Thymus (tissue), 14 donors: Measurements from ENCODE around the gene CTNND1. TPM values are rescaled to one million over a fixed set of nuclear protein-coding genes. Genes with fewer than 3 reads are reported as not detected.
"Not testable (repeated sequence)": the region's sequence is repeated elsewhere in the genome, so short reads cannot be mapped to it uniquely, and the experiment has no call there.

ENCODE experiments used
- DNase-seq, 9 donors: peaks; one replicate each; pipeline ENCODE4 v3.0.0-alpha.2; 2013; ENCODE audit warnings: low spot score in 9 of 9, low read depth in 6 of 9, missing footprints in 1 of 9
- H3K27ac ChIP-seq, 2 donors: one replicate each; pipeline ENCODE4 v1.5.1; 2013; ENCODE audit warnings: control low read depth in 1 of 2, low read depth in 1 of 2, low read length in 1 of 2, mild to moderate bottlenecking in 1 of 2, moderate library complexity in 1 of 2
- H3K27me3 ChIP-seq, 2 donors: one replicate each; pipeline ENCODE4 v1.5.1; 2013; ENCODE audit warnings: low read length in 1 of 2; ENCODE audit not compliant: control insufficient read depth in 2 of 2, insufficient read depth in 1 of 2
- H3K36me3 ChIP-seq, 2 donors: one replicate each; pipeline ENCODE4 v1.5.1; 2013; ENCODE audit warnings: low read length in 1 of 2, mild to moderate bottlenecking in 1 of 2, moderate library complexity in 1 of 2; ENCODE audit not compliant: control insufficient read depth in 2 of 2, insufficient read depth in 2 of 2
- H3K4me1 ChIP-seq, 2 donors: one replicate each; pipeline ENCODE4 v1.5.1; 2013; ENCODE audit warnings: low read length in 2 of 2; ENCODE audit not compliant: control insufficient read depth in 2 of 2, insufficient read depth in 2 of 2
- H3K4me3 ChIP-seq, 2 donors: one replicate each; pipeline ENCODE4 v1.5.1; 2013; ENCODE audit warnings: low read length in 2 of 2, control low read depth in 1 of 2, mild to moderate bottlenecking in 1 of 2
- H3K9me3 ChIP-seq, 2 donors: one replicate each; pipeline ENCODE4 v1.5.1; 2013; ENCODE audit warnings: low read length in 1 of 2, mild to moderate bottlenecking in 1 of 2; ENCODE audit not compliant: control insufficient read depth in 2 of 2, insufficient read depth in 1 of 2
- WGBS: extraction: QIAGEN DNeasy Blood & Tissue Kit; methylation state at CpG from one replicate; pipeline ENCODE4 v1.1.7; 2013; 5-methylcytosine and 5-hydroxymethylcytosine counted together
- long read RNA-seq, 10 donors: transcript quantifications; one replicate each; lab custom pipeline, GENCODE V29; 2026
- polyA plus RNA-seq: library from polyadenylated mRNA; stranded (reverse); fragments of 200-250 nt; gene quantifications from one replicate; pipeline ENCODE4 v1.2.3, GENCODE V29; 2013
- total RNA-seq: library from RNA; stranded (reverse); fragments of 120-200 nt; gene quantifications from one replicate; pipeline ENCODE4 v1.2.4, GENCODE V29; 2013
- donor health status: healthy.

The CTNND1 gene
- total RNA-seq (38.6 TPM), polyA plus RNA-seq (34.9 TPM)
- long read RNA-seq, donor 1 = 0 reads
- long read RNA-seq, donor 2 = 0 reads
- long read RNA-seq, donor 3, full-length matches to known transcripts = 5 of 5 reads
- long read RNA-seq, donor 3, partial matches to known transcripts = 0 of 5 reads
- long read RNA-seq, donor 3, other reads (novel, unspliced or antisense) = 0 of 5 reads
- long read RNA-seq, donor 4, full-length matches to known transcripts = 5 of 5 reads
- long read RNA-seq, donor 4, partial matches to known transcripts = 0 of 5 reads
- long read RNA-seq, donor 4, other reads (novel, unspliced or antisense) = 0 of 5 reads
- long read RNA-seq, donor 5, full-length matches to known transcripts = 5 of 43 reads
- long read RNA-seq, donor 5, partial matches to known transcripts = 38 of 43 reads
- long read RNA-seq, donor 5, other reads (novel, unspliced or antisense) = 0 of 43 reads
- long read RNA-seq, donor 6, full-length matches to known transcripts = 2 of 11 reads
- long read RNA-seq, donor 6, partial matches to known transcripts = 9 of 11 reads
- long read RNA-seq, donor 6, other reads (novel, unspliced or antisense) = 0 of 11 reads
- long read RNA-seq, donor 7, full-length matches to known transcripts = 5 of 5 reads
- long read RNA-seq, donor 7, partial matches to known transcripts = 0 of 5 reads
- long read RNA-seq, donor 7, other reads (novel, unspliced or antisense) = 0 of 5 reads
- long read RNA-seq, donor 8 = 0 reads
- long read RNA-seq, donor 9, full-length matches to known transcripts = 4 of 4 reads
- long read RNA-seq, donor 9, partial matches to known transcripts = 0 of 4 reads
- long read RNA-seq, donor 9, other reads (novel, unspliced or antisense) = 0 of 4 reads
- long read RNA-seq, donor 10, full-length matches to known transcripts = 3 of 11 reads
- long read RNA-seq, donor 10, partial matches to known transcripts = 8 of 11 reads
- long read RNA-seq, donor 10, other reads (novel, unspliced or antisense) = 0 of 11 reads

GRCh38 chr11:57761301-57762234 lies at the start of gene CTNND1:
TSS of gene CTNND1 (plus strand) at chr11:57761802. CDS start at chr11:57791479, 29,677 bp downstream.
- H3K4me1 ChIP-seq = peaks cover 3 to 8% of the 10 kb centered on the region in 2 donors

GRCh38 chr11:57712256-57713150 lies 49.1 kb upstream of the CTNND1 start, which contains the start of gene TMX2:
TSS of gene TMX2 (plus strand) at chr11:57712593. CDS start at chr11:57712619, 26 bp downstream.
- H3K9me3 ChIP-seq = no peaks in the 10 kb centered on the region
- no peaks in the 10 kb centered on the region for H3K36me3 ChIP-seq
- H3K4me3 ChIP-seq = peak within 1 kb of the TSS; percentile 73 to 100
- peak; percentile 85 to 100 (median 94) for DNase-seq
- WGBS = under 1% methylated on average over 53 of the region's 53 CpGs
- peak within 1 kb of the TSS; percentile 84 to 87 for H3K27ac ChIP-seq
- no peaks in the 10 kb centered on the region for H3K27me3 ChIP-seq
- H3K4me1 ChIP-seq = peaks cover 18 to 19% of the 10 kb centered on the region in 2 donors

More at GRCh38 chr11:57761301-57762234, at the start of gene CTNND1:
- Histone ChIP-seq H3K4me3 (peak within 1 kb of the TSS; percentile 37 to 45), H3K27me3 (no peaks in the 10 kb centered on the region), H3K36me3 (no peaks in the 10 kb centered on the region), H3K9me3 (no peaks in the 10 kb centered on the region), H3K27ac (peak within 1 kb of the TSS; percentile 82 to 85)
- 16% methylated on average over 13 of the region's 13 CpGs for WGBS
- peak in 4 of 9 donors; percentile 13 to 64 (median 30) for DNase-seq

- Histone ChIP-seq H3K9me3 (no peaks in the 10 kb centered on the region), H3K4me1 (peaks cover 18 to 19% of the 10 kb centered on the region in 2 donors), H3K27ac (no peak overlapping the region), H3K27me3 (no peaks in the 10 kb centered on the region), H3K4me3 (peak overlapping the region in 1 of 2 donors; percentile 73), H3K36me3 (peaks cover 5% of the 10 kb centered on the region in 2 donors)
- no peak for DNase-seq
- WGBS = 99% methylated on average over 2 of the region's 2 CpGs
Observed at GRCh38 chr11:57713835-57714234, 47.8 kb upstream of the CTNND1 start.

- H3K27me3 ChIP-seq, H3K9me3 ChIP-seq, H3K27ac ChIP-seq, DNase-seq, H3K4me3 ChIP-seq: not testable (repeated sequence)
- peaks cover 11 to 14% of the 10 kb centered on the region in 2 donors for H3K4me1 ChIP-seq
- WGBS = 97% methylated on average over 25 of the region's 34 CpGs
- peaks cover 5 to 24% of the 10 kb centered on the region in 2 donors for H3K36me3 ChIP-seq
Observed at GRCh38 chr11:57716726-57717125, 44.9 kb upstream of the CTNND1 start.

GRCh38 chr11:57727185-57727584 lies 34.4 kb upstream of the CTNND1 start:
- Histone ChIP-seq H3K36me3 (peaks cover 0 to 13% of the 10 kb centered on the region in 2 donors), H3K9me3 (no peaks in the 10 kb centered on the region), H3K27ac (no peak overlapping the region), H3K27me3 (no peaks in the 10 kb centered on the region), H3K4me1 (no peaks in the 10 kb centered on the region), H3K4me3 (no peak overlapping the region)
- WGBS = 93% methylated on average over 2 of the region's 2 CpGs
- DNase-seq = no peak

- no peaks in the 10 kb centered on the region for H3K27me3 ChIP-seq
- H3K4me3 ChIP-seq = no peak overlapping the region
- H3K36me3 ChIP-seq = peaks cover 0 to 8% of the 10 kb centered on the region in 2 donors
- no peak overlapping the region for H3K27ac ChIP-seq
- H3K9me3 ChIP-seq = no peaks in the 10 kb centered on the region
- DNase-seq = no peak
- H3K4me1 ChIP-seq = no peaks in the 10 kb centered on the region
- 92% methylated on average over 7 of the region's 7 CpGs for WGBS
Observed at GRCh38 chr11:57728829-57729228, 32.8 kb upstream of the CTNND1 start.

GRCh38 chr11:57729479-57729878 lies 32.1 kb upstream of the CTNND1 start:
- no peaks in the 10 kb centered on the region for H3K4me1 ChIP-seq
- no peak overlapping the region for H3K4me3 ChIP-seq
- no peak overlapping the region for H3K27ac ChIP-seq
- 98% methylated on average over 7 of the region's 7 CpGs for WGBS
- DNase-seq = no peak
- H3K9me3 ChIP-seq = no peaks in the 10 kb centered on the region
- H3K27me3 ChIP-seq = no peaks in the 10 kb centered on the region
- H3K36me3 ChIP-seq = peaks cover 0 to 8% of the 10 kb centered on the region in 2 donors
